Hematopoietic multipotent progenitor cell (in vitro differentiated cells): ENCODE data around the gene HDAC4. TPM values are rescaled to one million over a fixed set of nuclear protein-coding genes. Genes with fewer than 3 reads are reported as not detected.
A peak's percentile ranks its signal among the peaks of the same experiment; 100 is the strongest.

Experiments used
- DNase-seq, 3 donors: peaks; one replicate each; pipeline ENCODE4 v3.0.0-alpha.2; 2011 to 2015; ENCODE audit warnings: low read depth in 2 of 3, low spot score in 2 of 3
- total RNA-seq: library from RNA; depleted of rRNA; stranded (reverse); fragments of >200 nt; gene quantifications from one replicate; pipeline ENCODE4 v1.2.3, GENCODE V29; 2012

The HDAC4 gene
- total RNA-seq, 1 donor, result 34.2 TPM

DNA sequence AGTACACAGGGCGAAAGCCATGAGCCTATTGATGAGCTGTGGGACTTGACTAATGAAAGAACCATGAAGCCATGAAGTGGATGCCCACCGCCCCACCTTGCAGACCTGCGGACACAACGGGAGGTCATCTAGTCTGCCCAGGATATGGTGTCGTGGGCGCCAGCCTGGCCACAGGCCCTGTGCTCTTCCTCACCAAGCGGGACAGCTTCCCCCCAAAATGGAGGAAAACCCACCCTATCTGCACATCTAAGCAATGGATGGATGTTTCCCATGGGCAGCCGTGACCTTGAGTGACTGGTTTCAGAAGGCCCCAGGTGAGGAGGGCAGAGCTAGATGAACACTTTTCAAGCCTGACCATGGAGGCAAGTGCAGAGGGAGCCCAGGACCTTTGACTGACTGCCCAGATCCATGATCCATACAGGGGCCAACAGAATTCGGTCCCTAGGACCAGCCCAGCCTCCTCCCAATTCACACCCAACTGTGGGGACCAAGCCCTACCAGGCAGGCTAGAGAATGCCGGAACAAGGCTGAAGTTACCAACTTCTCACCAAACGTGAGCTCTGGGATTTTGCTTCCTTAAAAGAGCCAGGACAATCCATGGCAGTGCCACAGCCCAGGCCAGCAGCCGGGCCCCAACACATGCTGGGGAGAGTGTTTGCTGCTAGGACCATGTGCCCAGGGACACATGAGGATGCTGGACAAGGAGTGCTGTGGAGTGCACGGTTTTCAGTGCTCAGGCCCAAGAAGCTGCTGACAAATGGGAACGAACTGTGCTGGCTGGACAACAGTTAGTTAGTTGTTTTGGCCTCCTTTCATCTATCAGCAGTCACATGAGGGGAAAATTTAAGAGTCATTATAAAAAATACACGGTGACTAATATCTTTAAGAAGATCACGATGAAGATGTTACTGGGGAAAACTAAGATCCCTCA is 249.4 kb downstream of the HDAC4 start:
- DNase-seq, result no peak

GRCh38 chr2:239150125-239151011 is 250.5 kb downstream of the HDAC4 start:
- DNase-seq, result no peak

DNA sequence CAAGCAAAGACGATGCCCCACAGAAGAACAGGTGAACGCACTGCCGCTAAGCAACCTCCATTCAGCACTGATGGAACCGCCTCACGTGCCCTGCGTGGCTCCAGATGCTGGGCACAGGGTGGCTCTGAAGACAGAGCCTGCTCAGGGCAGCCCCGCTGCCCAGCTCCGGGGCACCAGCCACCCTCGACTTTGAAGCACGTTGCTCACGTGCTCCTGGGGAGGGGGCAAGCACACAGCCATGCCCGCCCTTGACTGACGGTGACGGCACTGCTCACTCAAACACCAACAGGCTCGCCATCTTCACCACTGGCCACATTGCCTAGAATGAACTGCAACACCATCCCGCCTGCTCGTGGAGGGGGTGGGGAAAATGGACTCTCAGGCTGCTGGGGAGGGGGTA is 251.3 kb downstream of the HDAC4 start:
- no peak for DNase-seq

DNA sequence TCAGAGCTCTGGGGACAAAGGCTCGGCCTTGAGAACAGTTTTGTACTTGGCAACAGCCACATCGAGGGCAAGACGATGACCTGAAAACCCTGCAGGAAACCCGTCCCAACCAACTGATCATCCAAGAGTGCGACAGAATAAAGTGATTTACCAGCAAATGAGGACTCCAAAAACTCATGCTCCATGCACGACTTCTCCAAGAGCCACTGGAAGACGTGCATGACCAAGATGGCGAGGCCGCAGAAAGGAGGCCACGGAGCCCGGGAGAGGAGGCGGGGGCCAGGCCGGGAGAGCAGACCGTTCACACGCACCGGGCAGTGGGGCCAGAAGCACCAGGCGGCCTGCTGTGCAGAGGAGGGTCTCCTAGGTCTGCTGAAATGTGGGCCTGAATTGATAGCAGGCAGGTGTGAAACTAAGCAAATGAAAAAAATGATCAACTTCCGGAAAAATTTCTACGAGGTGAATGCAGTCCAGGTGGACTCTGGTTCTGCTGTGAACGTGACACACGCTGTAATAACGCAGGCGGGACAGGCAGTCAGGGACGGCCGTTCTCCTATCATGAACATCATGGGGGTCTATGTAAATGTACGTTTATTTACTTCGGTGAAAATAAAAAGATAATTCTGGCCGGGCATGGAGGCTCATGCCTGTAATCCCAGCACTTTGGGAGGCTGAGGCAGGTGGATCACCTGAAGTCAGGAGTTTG is 252.2 kb downstream of the HDAC4 start:
- DNase-seq, result no peak

GRCh38 chr2:239147376-239147775 is 253.4 kb downstream of the HDAC4 start:
- DNase-seq, result no peak

DNA sequence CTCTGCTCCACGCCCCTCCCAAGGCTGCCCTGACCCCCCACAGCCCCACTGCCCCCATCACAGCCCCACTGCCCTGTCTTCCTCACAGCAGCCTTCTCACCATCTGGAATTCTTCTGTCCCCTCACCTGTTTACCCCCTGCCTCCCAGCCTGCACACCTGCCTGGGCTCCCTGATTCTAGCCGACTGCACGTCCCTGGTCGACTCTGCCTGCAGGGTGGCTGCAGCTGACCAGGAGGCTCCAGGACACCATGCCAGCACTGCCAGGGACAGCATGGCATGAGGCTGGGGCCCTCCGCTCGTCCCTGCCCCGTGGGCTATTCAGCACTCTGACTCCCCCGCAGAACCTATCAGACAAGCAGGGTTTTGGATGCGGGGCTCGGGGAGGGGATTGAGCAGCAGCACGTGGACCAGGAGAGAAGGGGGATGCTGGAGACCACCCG is 254.1 kb downstream of the HDAC4 start:
- no peak for DNase-seq

- DNase-seq, result no peak
Observed at GRCh38 chr2:239146011-239146641, 254.7 kb downstream of the HDAC4 start.

DNA sequence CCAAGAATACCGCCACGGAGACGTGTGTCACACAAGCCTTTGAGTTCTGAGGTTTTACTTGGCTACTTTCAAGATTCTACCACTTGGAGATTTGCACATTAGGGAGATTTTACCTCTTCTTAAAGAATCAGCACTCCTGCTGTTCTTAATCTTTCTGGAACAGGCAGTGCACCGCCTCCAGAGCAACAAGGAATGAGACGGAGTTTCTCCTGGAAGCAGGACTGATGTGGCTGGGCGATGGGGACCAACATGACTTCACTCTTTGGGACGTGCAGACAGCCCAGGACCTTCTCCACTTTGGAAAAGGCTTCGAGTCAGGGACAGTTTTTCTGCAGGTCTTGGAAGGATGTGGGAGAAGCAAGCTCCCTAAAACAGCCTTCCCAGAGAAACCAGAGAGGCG is 255.2 kb downstream of the HDAC4 start:
- DNase-seq, result no peak

GRCh38 chr2:239145106-239145505 is 255.7 kb downstream of the HDAC4 start:
- DNase-seq, result no peak

GRCh38 chr2:239144713-239144999 is 256.2 kb downstream of the HDAC4 start:
- DNase-seq, result no peak

- peak in 2 of 3 donors; percentile 36 to 58 for DNase-seq
Observed at GRCh38 chr2:239143858-239144712, 256.7 kb downstream of the HDAC4 start.

DNA sequence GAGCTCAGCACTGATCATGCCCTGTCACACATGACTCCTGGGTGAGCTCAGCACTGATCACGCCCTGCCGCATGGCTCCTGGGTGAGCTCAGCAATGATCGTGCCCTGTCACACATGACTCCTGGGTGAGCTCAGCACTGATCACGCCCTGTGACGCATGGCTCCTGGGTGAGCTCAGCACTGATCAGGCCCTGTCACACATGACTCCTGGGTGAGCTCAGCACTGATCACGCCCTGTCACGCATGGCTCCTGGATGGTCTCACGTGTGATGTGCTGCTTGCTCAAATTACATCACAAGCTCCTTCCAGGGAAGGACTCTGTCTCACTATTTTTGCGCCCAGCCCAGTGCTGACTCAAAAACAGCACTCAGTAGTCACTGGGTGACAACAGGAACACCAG is 258.0 kb downstream of the HDAC4 start:
- no peak for DNase-seq

DNA sequence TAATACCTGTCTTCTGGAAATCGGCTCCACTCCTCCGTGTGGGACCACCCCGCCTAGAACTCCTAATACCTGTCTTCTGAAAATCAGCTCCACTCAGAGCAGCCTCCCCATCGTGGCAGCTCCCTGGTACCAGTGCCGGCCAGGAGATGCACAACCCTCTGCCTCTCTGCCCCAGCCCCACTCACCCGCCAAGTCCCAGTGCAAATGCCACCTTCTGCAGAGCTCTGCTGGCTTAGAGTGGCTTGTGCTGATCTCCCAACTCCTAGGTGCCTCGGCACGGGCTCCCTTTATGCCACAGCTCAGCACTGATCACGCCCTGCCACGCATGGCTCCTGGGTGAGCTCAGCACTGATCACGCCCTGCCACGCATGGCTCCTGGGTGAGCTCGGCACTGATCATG is 258.5 kb downstream of the HDAC4 start:
- DNase-seq, result no peak

DNA sequence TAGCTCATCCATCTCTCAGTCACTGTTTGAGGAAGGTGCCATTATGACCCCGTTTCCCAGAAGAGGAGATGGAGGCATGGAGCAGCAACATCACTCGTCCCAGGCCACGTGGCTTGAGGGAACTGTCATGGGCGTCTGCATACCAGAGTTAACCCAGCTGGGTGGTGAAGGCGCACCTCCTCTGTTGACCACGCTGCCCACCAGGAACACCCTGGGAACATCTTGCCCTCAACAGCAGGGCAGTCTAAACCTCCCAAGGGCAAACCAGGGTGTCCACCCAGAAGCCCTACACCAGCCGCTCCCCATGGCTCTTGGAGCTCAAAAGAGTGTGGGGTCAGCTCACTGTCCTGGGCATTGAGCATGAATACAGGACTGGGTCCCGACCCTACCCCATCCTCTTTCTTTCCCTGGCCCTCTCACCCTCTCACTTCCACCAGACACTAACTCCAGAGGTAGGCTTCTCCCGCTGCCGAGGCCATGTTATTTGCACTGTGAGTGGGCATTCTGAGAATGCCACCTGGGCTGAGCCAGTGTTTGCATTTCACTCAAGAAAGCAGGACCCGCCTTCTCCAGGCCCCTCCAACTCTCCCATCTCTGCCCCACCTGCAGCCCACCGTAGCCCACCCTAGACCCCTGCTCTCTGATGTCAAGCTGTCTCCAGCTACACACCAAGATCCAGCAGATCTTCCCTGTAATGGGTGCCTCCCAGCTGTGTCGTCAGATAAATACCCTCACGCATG is 259.6 kb downstream of the HDAC4 start:
- DNase-seq, result no peak

GRCh38 chr2:239140346-239141020 is 260.3 kb downstream of the HDAC4 start:
- DNase-seq, result no peak

GRCh38 chr2:239139566-239139965 is 261.3 kb downstream of the HDAC4 start:
- DNase-seq, result no peak

DNA sequence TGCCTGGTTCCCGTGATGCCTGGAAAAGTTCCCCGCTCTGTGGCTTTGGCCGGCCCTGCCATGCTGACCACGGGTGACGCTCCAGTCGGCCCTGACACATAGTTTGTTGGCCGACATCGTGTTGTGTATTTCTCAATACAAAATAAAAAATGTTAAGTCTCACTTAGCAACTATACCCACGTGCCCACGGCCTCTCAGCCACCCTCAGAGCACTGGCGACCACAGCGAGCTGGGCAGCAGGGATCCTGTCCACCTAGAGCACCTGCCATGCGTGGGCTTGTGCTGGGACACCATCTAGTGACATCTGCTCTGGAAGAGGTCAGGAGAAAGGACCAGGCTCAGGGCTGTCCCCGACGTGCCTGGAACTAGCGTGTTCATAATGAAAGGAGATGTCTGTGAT is 261.7 kb downstream of the HDAC4 start:
- DNase-seq, result no peak

DNA sequence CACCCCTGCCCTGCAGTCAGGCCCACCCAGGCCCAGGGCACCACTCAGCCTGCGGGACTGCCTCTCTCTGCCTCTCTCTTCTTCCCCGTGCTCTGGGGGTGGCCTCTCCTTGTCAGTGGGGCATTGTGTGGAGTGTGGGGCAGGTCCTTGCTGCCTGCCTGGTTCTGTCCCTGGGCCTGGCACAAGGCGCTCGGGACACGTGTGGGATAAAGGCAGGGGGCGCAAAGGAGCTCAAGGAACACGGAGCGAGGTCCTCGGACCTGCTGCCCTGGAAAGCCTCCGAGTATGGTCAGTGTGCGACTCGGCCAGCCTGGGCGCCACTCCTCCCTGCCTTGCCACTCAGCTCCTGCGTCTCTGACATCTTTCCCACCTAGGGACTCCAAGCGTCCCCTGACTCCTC is 262.2 kb downstream of the HDAC4 start:
- DNase-seq, result no peak

DNA sequence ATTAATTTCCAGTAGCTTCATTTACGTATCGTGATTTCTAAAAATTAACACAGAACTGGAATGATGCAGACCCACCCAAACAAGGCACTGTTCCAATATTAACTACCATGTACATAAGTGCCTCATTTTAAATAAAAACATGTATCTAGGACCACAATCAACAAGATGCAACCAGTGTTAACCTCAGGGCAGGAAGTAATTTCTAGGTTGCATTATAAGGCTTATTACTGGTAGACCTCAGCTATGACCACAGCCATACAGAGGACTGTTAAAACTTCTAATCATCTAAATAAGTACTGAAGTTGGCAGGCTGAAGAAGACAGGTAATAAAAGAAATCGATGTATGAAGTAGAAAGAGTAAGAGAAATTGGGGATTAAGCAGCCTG is 262.9 kb downstream of the HDAC4 start:
- no peak for DNase-seq
